Prostate gland (tissue), 2 donors: ENCODE measurements around the gene FAM83B.

ENCODE experiments used
- POLR2AphosphoS5 ChIP-seq: sonication (generic); formaldehyde crosslinking; IDR thresholded peaks from one replicate; pipeline ENCODE4 v1.6.1; 2017; ENCODE audit warnings: antibody characterized with exemption
- TF ChIP-seq, protein P1 (sequence below), 4 experiments: fragments of 200-600 bp in 2 of 4; fragments of 450-650 bp in 2 of 4; sonication (generic) in 2 of 4; IDR thresholded peaks; 1 replicate in 3 of 4; 2 replicates in 1 of 4; pipeline ENCODE4 v1.5.1; 2016 to 2019; ENCODE audit warnings: antibody characterized with exemption in 4 of 4, mild to moderate bottlenecking in 2 of 4, moderate library complexity in 2 of 4

DNA sequence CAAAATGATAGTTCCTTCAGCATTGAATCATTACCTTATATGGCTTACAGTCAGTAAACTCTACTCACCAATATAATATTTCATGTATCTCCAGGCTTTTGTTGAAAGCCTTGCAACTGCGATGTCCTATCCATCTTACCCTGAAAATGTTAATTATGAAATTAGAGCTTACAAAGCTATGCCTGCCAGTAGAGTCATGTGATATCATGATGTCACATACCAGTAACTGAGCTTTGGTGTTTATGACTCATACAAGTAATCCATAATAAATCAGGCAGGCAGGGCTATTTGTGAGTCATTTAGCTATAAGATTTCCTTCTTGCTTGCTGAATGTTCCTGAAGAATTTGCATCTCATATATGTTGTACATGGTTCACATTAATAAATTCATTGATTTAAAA is 44.9 kb upstream of the FAM83B start:
- TF ChIP-seq, protein P1, sequence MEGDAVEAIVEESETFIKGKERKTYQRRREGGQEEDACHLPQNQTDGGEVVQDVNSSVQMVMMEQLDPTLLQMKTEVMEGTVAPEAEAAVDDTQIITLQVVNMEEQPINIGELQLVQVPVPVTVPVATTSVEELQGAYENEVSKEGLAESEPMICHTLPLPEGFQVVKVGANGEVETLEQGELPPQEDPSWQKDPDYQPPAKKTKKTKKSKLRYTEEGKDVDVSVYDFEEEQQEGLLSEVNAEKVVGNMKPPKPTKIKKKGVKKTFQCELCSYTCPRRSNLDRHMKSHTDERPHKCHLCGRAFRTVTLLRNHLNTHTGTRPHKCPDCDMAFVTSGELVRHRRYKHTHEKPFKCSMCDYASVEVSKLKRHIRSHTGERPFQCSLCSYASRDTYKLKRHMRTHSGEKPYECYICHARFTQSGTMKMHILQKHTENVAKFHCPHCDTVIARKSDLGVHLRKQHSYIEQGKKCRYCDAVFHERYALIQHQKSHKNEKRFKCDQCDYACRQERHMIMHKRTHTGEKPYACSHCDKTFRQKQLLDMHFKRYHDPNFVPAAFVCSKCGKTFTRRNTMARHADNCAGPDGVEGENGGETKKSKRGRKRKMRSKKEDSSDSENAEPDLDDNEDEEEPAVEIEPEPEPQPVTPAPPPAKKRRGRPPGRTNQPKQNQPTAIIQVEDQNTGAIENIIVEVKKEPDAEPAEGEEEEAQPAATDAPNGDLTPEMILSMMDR (IDR thresholded peaks at IDR 0.05) = no peak
- no peak for TF ChIP-seq POLR2AphosphoS5
